ENCODE results near the gene ACAD10. TPM values are rescaled to one million over a fixed set of nuclear protein-coding genes. Genes with fewer than 3 reads are reported as not detected.

The ACAD10 gene
- total RNA-seq, 1 donor from 2014 or later: 16.9 TPM

- peak within 1 kb of the TSS; percentile 98 for H3K4me3 Mint-ChIP-seq (ENCODE audit: unreplicated experiment)
- H2AFZ ChIP-seq (ENCODE audit: low read depth, low read length): peak within 1 kb of the TSS; percentile 97
- peaks cover 3% of the 10 kb centered on the region for H3K36me3 Mint-ChIP-seq (ENCODE audit: low read depth, unreplicated experiment)
- peaks cover 7% of the 10 kb centered on the region for H3K27me3 ChIP-seq (ENCODE audit: insufficient read depth, low read length)
- peak within 1 kb of the TSS; percentile 86 for H3K27ac Mint-ChIP-seq (ENCODE audit: unreplicated experiment)
- peak within 1 kb of the TSS; percentile 91 for H3K4me2 ChIP-seq (ENCODE audit: low read length)
- H3K36me3 ChIP-seq (ENCODE audit: insufficient read depth, low read length): no peaks in the 10 kb centered on the region
- H3K4me1 ChIP-seq (ENCODE audit: insufficient read depth, low read length): peaks cover 16% of the 10 kb centered on the region
- H3K79me2 ChIP-seq (ENCODE audit: insufficient read depth, low read length): no peaks in the 10 kb centered on the region
- peak within 1 kb of the TSS; percentile 64 for H3K4me3 ChIP-seq (ENCODE audit: insufficient read depth, low read depth, low read length)
- H3K9ac ChIP-seq (ENCODE audit: low read length): peak within 1 kb of the TSS; percentile 79
- DNase-seq (ENCODE audit: low read depth): peak; percentile 25
- FAIRE-seq: no peak
- no peaks in the 10 kb centered on the region for H3K9me3 ChIP-seq (ENCODE audit: insufficient read depth, low read depth, low read length)
- peaks cover 9% of the 10 kb centered on the region for H3K4me1 Mint-ChIP-seq (ENCODE audit: low read depth, unreplicated experiment)
- no peaks in the 10 kb centered on the region for H3K9me3 Mint-ChIP-seq (ENCODE audit: unreplicated experiment)
- no peak within 1 kb of the TSS for H3K27ac ChIP-seq (ENCODE audit: low read depth, low read length)
- TF ChIP-seq CTCF (IDR thresholded peaks at IDR 0.05; ENCODE audit: insufficient read depth, low read depth, low read length): no peak
- no peak for TF ChIP-seq EZH2 (IDR thresholded peaks at IDR 0.05; ENCODE audit: insufficient read depth, low read length)
- peaks cover 17% of the 10 kb centered on the region for H3K27me3 Mint-ChIP-seq (ENCODE audit: low read depth, unreplicated experiment)
- peaks cover 14% of the 10 kb centered on the region for H4K20me1 ChIP-seq (ENCODE audit: insufficient read depth, low read length)
Observed at GRCh38 chr12:111766608-111767361, 80.9 kb downstream of the ACAD10 start, which contains the start of gene ALDH2. Gene ALDH2 (plus strand): TSS chr12:111766933. CDS start chr12:111766983, 50 bp downstream.

GRCh38 chr12:111767362-111768158, 81.7 kb downstream of the ACAD10 start:
- no peaks in the 10 kb centered on the region for H3K9me3 Mint-ChIP-seq (ENCODE audit: unreplicated experiment)
- peak overlapping the region; percentile 64 for H3K4me3 ChIP-seq (ENCODE audit: insufficient read depth, low read depth, low read length)
- H3K4me1 Mint-ChIP-seq (ENCODE audit: low read depth, unreplicated experiment): peaks cover 9% of the 10 kb centered on the region
- FAIRE-seq (no peak), DNase-seq (ENCODE audit: low read depth) (peak; percentile 14)
- H3K27ac ChIP-seq (ENCODE audit: low read depth, low read length): no peak overlapping the region
- peak overlapping the region; percentile 79 for H3K9ac ChIP-seq (ENCODE audit: low read length)
- peak overlapping the region; percentile 97 for H2AFZ ChIP-seq (ENCODE audit: low read depth, low read length)
- no peaks in the 10 kb centered on the region for H3K36me3 ChIP-seq (ENCODE audit: insufficient read depth, low read length)
- peaks cover 16% of the 10 kb centered on the region for H3K4me1 ChIP-seq (ENCODE audit: insufficient read depth, low read length)
- H3K4me3 Mint-ChIP-seq (ENCODE audit: unreplicated experiment): peak overlapping the region; percentile 98
- TF ChIP-seq CTCF (IDR thresholded peaks at IDR 0.05; ENCODE audit: insufficient read depth, low read depth, low read length): no peak
- TF ChIP-seq EZH2 (IDR thresholded peaks at IDR 0.05; ENCODE audit: insufficient read depth, low read length): no peak
- H3K27ac Mint-ChIP-seq (ENCODE audit: unreplicated experiment): peak overlapping the region; percentile 86
- H3K36me3 Mint-ChIP-seq (ENCODE audit: low read depth, unreplicated experiment): peaks cover 3% of the 10 kb centered on the region
- no peaks in the 10 kb centered on the region for H3K9me3 ChIP-seq (ENCODE audit: insufficient read depth, low read depth, low read length)
- peaks cover 14% of the 10 kb centered on the region for H4K20me1 ChIP-seq (ENCODE audit: insufficient read depth, low read length)
- peaks cover 15% of the 10 kb centered on the region for H3K27me3 Mint-ChIP-seq (ENCODE audit: low read depth, unreplicated experiment)
- peaks cover 7% of the 10 kb centered on the region for H3K27me3 ChIP-seq (ENCODE audit: insufficient read depth, low read length)
- H3K4me2 ChIP-seq (ENCODE audit: low read length): peak overlapping the region; percentile 91
- H3K79me2 ChIP-seq (ENCODE audit: insufficient read depth, low read length): no peaks in the 10 kb centered on the region
